Kidney (tissue), 22 donors: ENCODE results near the gene ZNF132. TPM values are rescaled to one million over a fixed set of nuclear protein-coding genes. Genes with fewer than 3 reads are reported as not detected.
"Not testable (repeated sequence)": the region's sequence is repeated elsewhere in the genome, so short reads cannot be mapped to it uniquely, and the experiment has no call there.

Experiments
- DNase-seq, 5 donors: peaks; one replicate each; pipeline ENCODE4 v3.0.0-alpha.2; 2013 to 2020
- FAIRE-seq: peaks from 2 replicates; lab custom pipeline; 2012; peaks lifted over from hg19 to GRCh38; lab: Jason Lieb, UNC
- H3K27ac ChIP-seq, 2 donors: one replicate each; pipeline ENCODE4 v1.7.0; 2013; ENCODE audit warnings: low read depth in 2 of 2, low read length in 2 of 2, inconsistent platforms in 1 of 2
- H3K27me3 ChIP-seq: one replicate; pipeline ENCODE4 v1.7.1; 2013; ENCODE audit warnings: low read length, inconsistent platforms; ENCODE audit not compliant: control insufficient read depth, insufficient read depth
- H3K36me3 ChIP-seq, 3 donors: one replicate each; pipeline versions ENCODE4 v1.7.0 to v1.7.1; 2013; ENCODE audit warnings: low read length in 3 of 3, control low read depth in 1 of 3, inconsistent platforms in 1 of 3; ENCODE audit not compliant: insufficient read depth in 3 of 3, control insufficient read depth in 2 of 3
- H3K4me1 ChIP-seq, 3 donors: one replicate each; pipeline versions ENCODE4 v1.7.0 to v1.7.1; 2013; ENCODE audit warnings: low read length in 3 of 3, inconsistent platforms in 1 of 3, low read depth in 1 of 3; ENCODE audit not compliant: control insufficient read depth in 2 of 3, insufficient read depth in 2 of 3
- H3K4me3 ChIP-seq, 3 donors: one replicate each; pipeline versions ENCODE4 v1.7.0 to v1.8.1; 2013; ENCODE audit warnings: low read length in 3 of 3, control low read depth in 1 of 3, inconsistent platforms in 1 of 3
- H3K9ac ChIP-seq, 3 donors: one replicate each; pipeline versions ENCODE4 v1.7.0 to v1.7.1; 2013; ENCODE audit warnings: low read length in 3 of 3, control low read depth in 1 of 3, inconsistent platforms in 1 of 3
- H3K9me3 ChIP-seq, 3 donors: one replicate each; pipeline versions ENCODE4 v1.7.0 to v1.7.1; 2013; ENCODE audit warnings: low read length in 3 of 3, control low read depth in 1 of 3, inconsistent platforms in 1 of 3; ENCODE audit not compliant: control insufficient read depth in 2 of 3, insufficient read depth in 1 of 3
- CTCF ChIP-seq: IDR thresholded peaks from 3 replicates; pipeline ENCODE4 v1.5.1; 2012; ENCODE audit warnings: mild to moderate bottlenecking, moderate library complexity, borderline replicate concordance; ENCODE audit not compliant: insufficient read depth; ENCODE audit errors: extremely low read depth
- intact Hi-C: fragments of 100-400 bp; cut with DNase I; formaldehyde crosslinking; loops from one replicate; pipeline ENCODE4 v1.11.1; 2022
- long read RNA-seq, 10 donors: library from polyadenylated mRNA in 1 of 10; unstranded in 1 of 10; transcript quantifications; one replicate each; pipeline ENCODE4 v2.0.0 and lab custom pipeline, GENCODE V29; 2021 to 2026
- polyA plus RNA-seq: library from polyadenylated mRNA; stranded (reverse); fragments of 350-450 nt; fragmentation: Illumina TruSeq; extraction: RNeasy Lipid Tissue Mini Kit (QIAGEN cat#74804); gene quantifications from one replicate; pipeline ENCODE4 v1.2.3, GENCODE V29; 2014; ENCODE audit warnings: low read depth, low replicate concordance; ENCODE audit not compliant: insufficient read depth
- total RNA-seq: library from RNA; stranded (reverse); fragmentation: NEBNext Ultra II Directional; extraction: Animal tissue kit (Norgen Biotek cat#: 25700); gene quantifications from one replicate; pipeline ENCODE4 v1.2.1, GENCODE V29; 2021
- donor health status: control.
- donor health status: control.
- donor health status: control.
- donor health status: control.
- donor health status: control.
- donor health status: DM: yes; HTN: yes; CAD: no.
- donor health status: Normal renal cell carcinoma (clear cell type).

The ZNF132 gene
- total RNA-seq (7.8 TPM), polyA plus RNA-seq (2.9 TPM)
- long read RNA-seq, donor 1, transcript ZNF132-202 (1 exons, 2,356 nt), result major isoform, 6 of 7 reads
- long read RNA-seq, donor 1, partial matches to known transcripts, result 0 of 7 reads
- long read RNA-seq, donor 1, other reads (novel, unspliced or antisense), result 0 of 7 reads
- long read RNA-seq, donor 2, transcript ZNF132-202 (1 exons, 2,356 nt), result major isoform, 7 of 9 reads
- long read RNA-seq, donor 2, partial matches to known transcripts, result 0 of 9 reads
- long read RNA-seq, donor 2, other reads (novel, unspliced or antisense), result 0 of 9 reads
- long read RNA-seq, donor 3, transcript ZNF132-202 (1 exons, 2,356 nt), result major isoform, 9 of 10 reads
- long read RNA-seq, donor 3, partial matches to known transcripts, result 0 of 10 reads
- long read RNA-seq, donor 3, other reads (novel, unspliced or antisense), result 0 of 10 reads
- long read RNA-seq, donor 4, transcript ZNF132-202 (1 exons, 2,356 nt), result major isoform, 5 of 5 reads
- long read RNA-seq, donor 4, partial matches to known transcripts, result 0 of 5 reads
- long read RNA-seq, donor 4, other reads (novel, unspliced or antisense), result 0 of 5 reads
- long read RNA-seq, donor 5, result 0 reads
- long read RNA-seq, donor 6, partial matches to known transcripts, result 0 of 1 reads
- long read RNA-seq, donor 6, other reads (novel, unspliced or antisense), result 0 of 1 reads
- long read RNA-seq, donor 7, partial matches to known transcripts, result 0 of 2 reads
- long read RNA-seq, donor 7, other reads (novel, unspliced or antisense), result 0 of 2 reads
- long read RNA-seq, donor 8, transcript ZNF132-202 (1 exons, 2,356 nt), result major isoform, 5 of 5 reads
- long read RNA-seq, donor 8, partial matches to known transcripts, result 0 of 5 reads
- long read RNA-seq, donor 8, other reads (novel, unspliced or antisense), result 0 of 5 reads
- long read RNA-seq, donor 9, result 0 reads
- long read RNA-seq, donor 10, transcript ZNF132-202 (1 exons, 2,356 nt), result major isoform, 9 of 10 reads
- long read RNA-seq, donor 10, partial matches to known transcripts, result 0 of 10 reads
- long read RNA-seq, donor 10, other reads (novel, unspliced or antisense), result 0 of 10 reads

- peaks cover 0 to 16% (median 9%) of the 10 kb centered on the region in 3 donors for H3K4me1 ChIP-seq
- no peak for TF ChIP-seq CTCF
- peak; percentile 99 for FAIRE-seq
- H3K27ac ChIP-seq, result peak within 1 kb of the TSS; percentile 62 to 65
- H3K36me3 ChIP-seq, result peaks cover 12 to 25% (median 13%) of the 10 kb centered on the region in 3 donors
- no peaks in the 10 kb centered on the region for H3K27me3 ChIP-seq
- peaks cover 3 to 40% (median 22%) of the 10 kb centered on the region in 3 donors for H3K9me3 ChIP-seq
- peak within 1 kb of the TSS; percentile 81 to 90 (median 87) for H3K4me3 ChIP-seq
- peak within 1 kb of the TSS; percentile 6 to 70 (median 66) for H3K9ac ChIP-seq
- peak; percentile 99 to 100 (median 99) for DNase-seq
- intact Hi-C loops, result no loop called here
These were observed at the start of gene ZNF132 for GRCh38 chr19:58439576-58440554. Gene ZNF132, minus strand, starts transcription at chr19:58440153. Its CDS starts 332 bp downstream, at chr19:58439821.

- H3K27me3 ChIP-seq, H3K4me1 ChIP-seq, H3K4me3 ChIP-seq, H3K36me3 ChIP-seq, H3K9ac ChIP-seq, H3K9me3 ChIP-seq, DNase-seq, intact Hi-C loops, FAIRE-seq, H3K27ac ChIP-seq: not testable (repeated sequence)
These were observed 44.4 kb upstream of the ZNF132 start for GRCh38 chr19:58484349-58484748.

GRCh38 chr19:58483776-58484175 is 43.8 kb upstream of the ZNF132 start:
- DNase-seq, result no peak

More at GRCh38 chr19:58483776-58484175, 43.8 kb upstream of the ZNF132 start:
- no peak overlapping the region for H3K4me3 ChIP-seq
- H3K36me3 ChIP-seq, result no peaks in the 10 kb centered on the region
- H3K9ac ChIP-seq, result no peak overlapping the region
- no peaks in the 10 kb centered on the region for H3K9me3 ChIP-seq
- no peak overlapping the region for H3K27ac ChIP-seq
- no peak for FAIRE-seq
- H3K4me1 ChIP-seq, result no peaks in the 10 kb centered on the region
- no peak for TF ChIP-seq CTCF
- no peaks in the 10 kb centered on the region for H3K27me3 ChIP-seq
- intact Hi-C loops, result no loop called here
